HL-60 (cell line): ENCODE data around the gene RBM26.

Experiments used
- DNase-seq, 2 experiments: peaks; one replicate each; pipeline ENCODE4 v3.0.0-alpha.2; 2010 to 2020; ENCODE audit warnings: low read depth in 1 of 2, low spot score in 1 of 2
- H3K27ac ChIP-seq: fragments of 250-450 bp; sonication (Bioruptor Pico); replicated peaks from 2 replicates; pipeline ENCODE4 v1.5.1; 2020; ENCODE audit warnings: mild to moderate bottlenecking, moderate library complexity
- H3K27me3 ChIP-seq: fragments of 250-450 bp; sonication (Bioruptor Pico); 2 replicates; pipeline ENCODE4 v1.5.1; 2021; ENCODE audit warnings: mild to moderate bottlenecking, moderate library complexity; ENCODE audit not compliant: insufficient read depth, poor library complexity, severe bottlenecking
- H3K4me3 ChIP-seq: replicated peaks from 2 replicates; pipeline ENCODE4 v1.5.1; 2011; ENCODE audit warnings: mild to moderate bottlenecking, control low read depth, low read length; ENCODE audit not compliant: insufficient read depth
- CTCF ChIP-seq: IDR thresholded peaks from one replicate; pipeline ENCODE4 v1.5.1; 2011; ENCODE audit warnings: low read length, control low read depth, inconsistent platforms; ENCODE audit not compliant: insufficient read depth
- GABPA ChIP-seq: IDR thresholded peaks from 2 replicates; pipeline ENCODE4 v1.6.1; 2012; ENCODE audit warnings: low read depth
- POLR2AphosphoS5 ChIP-seq: IDR thresholded peaks from 2 replicates; pipeline ENCODE4 v1.6.1; 2012; ENCODE audit warnings: low read depth
- REST ChIP-seq: IDR thresholded peaks from 2 replicates; pipeline ENCODE4 v1.6.1; 2012; ENCODE audit warnings: low read depth; ENCODE audit not compliant: insufficient replicate concordance
- SPI1 ChIP-seq: IDR thresholded peaks from 2 replicates; pipeline ENCODE4 v1.6.1; 2012; ENCODE audit warnings: low read depth, mild to moderate bottlenecking, borderline replicate concordance

Gene RBM26

GRCh38 chr13:79349011-79349410 lies 57.0 kb downstream of the RBM26 start:
- DNase-seq: no peak
- Histone ChIP-seq H3K27me3 (no peaks in the 10 kb centered on the region), H3K4me3 (no peak overlapping the region), H3K27ac (no peak overlapping the region)
- TF ChIP-seq POLR2AphosphoS5 (no peak), GABPA (no peak), CTCF (no peak), SPI1 (no peak), REST (no peak)

GRCh38 chr13:79346300-79346914 lies 59.6 kb downstream of the RBM26 start:
- no peaks in the 10 kb centered on the region for H3K27me3 ChIP-seq
- H3K4me3 ChIP-seq: no peak overlapping the region
- H3K27ac ChIP-seq: no peak overlapping the region
- TF ChIP-seq SPI1 (no peak), POLR2AphosphoS5 (no peak), CTCF (no peak), GABPA (no peak), REST (no peak)
- DNase-seq: no peak

GRCh38 chr13:79341202-79341601 lies 64.9 kb downstream of the RBM26 start:
- H3K4me3 ChIP-seq: no peak overlapping the region
- TF ChIP-seq POLR2AphosphoS5: no peak
- no peak for TF ChIP-seq GABPA
- no peak for TF ChIP-seq CTCF
- TF ChIP-seq SPI1: no peak
- TF ChIP-seq REST: no peak
- no peak for DNase-seq

More at GRCh38 chr13:79341202-79341601, 64.9 kb downstream of the RBM26 start:
- no peak overlapping the region for H3K27ac ChIP-seq
- no peaks in the 10 kb centered on the region for H3K27me3 ChIP-seq
